ENCODE data around the gene TSPAN18. TPM values are rescaled to one million over a fixed set of nuclear protein-coding genes. Genes with fewer than 3 reads are reported as not detected.

Gene TSPAN18
- total and polyA plus RNA-seq, 2 experiments from 2014 or later: 6.0 to 10.6 TPM

GRCh38 chr11:44887636-44888035 is 160.9 kb downstream of the TSPAN18 start:
- no peak overlapping the region for H3K27ac ChIP-seq (ENCODE audit: low read depth)
- no peaks in the 10 kb centered on the region for H4K20me1 ChIP-seq (replicated peaks; ENCODE audit: insufficient read depth)
- Mint-ChIP-seq H3K27ac (no peak overlapping the region), H3K4me3 (no peak overlapping the region), H3K4me1 (peaks cover 47% of the 10 kb centered on the region), H3K36me3 (ENCODE audit: low read depth) (no peaks in the 10 kb centered on the region), H3K27me3 (ENCODE audit: insufficient read depth, low read depth, poor library complexity) (peaks cover 9% of the 10 kb centered on the region), H3K9me3 (no peaks in the 10 kb centered on the region)
- no peaks in the 10 kb centered on the region for H3K27me3 ChIP-seq (ENCODE audit: insufficient read depth)
- H3K79me2 ChIP-seq (replicated peaks; ENCODE audit: insufficient read depth): no peaks in the 10 kb centered on the region
- no peak overlapping the region for H3K4me3 ChIP-seq
- no peaks in the 10 kb centered on the region for H3K9me2 ChIP-seq (ENCODE audit: insufficient read depth)
- no peaks in the 10 kb centered on the region for H3K36me3 ChIP-seq (ENCODE audit: insufficient read depth)
- H3K4me2 ChIP-seq: peak overlapping the region; percentile 3; the same call in 1 of the 2 replicates
- TF ChIP-seq, protein P1, sequence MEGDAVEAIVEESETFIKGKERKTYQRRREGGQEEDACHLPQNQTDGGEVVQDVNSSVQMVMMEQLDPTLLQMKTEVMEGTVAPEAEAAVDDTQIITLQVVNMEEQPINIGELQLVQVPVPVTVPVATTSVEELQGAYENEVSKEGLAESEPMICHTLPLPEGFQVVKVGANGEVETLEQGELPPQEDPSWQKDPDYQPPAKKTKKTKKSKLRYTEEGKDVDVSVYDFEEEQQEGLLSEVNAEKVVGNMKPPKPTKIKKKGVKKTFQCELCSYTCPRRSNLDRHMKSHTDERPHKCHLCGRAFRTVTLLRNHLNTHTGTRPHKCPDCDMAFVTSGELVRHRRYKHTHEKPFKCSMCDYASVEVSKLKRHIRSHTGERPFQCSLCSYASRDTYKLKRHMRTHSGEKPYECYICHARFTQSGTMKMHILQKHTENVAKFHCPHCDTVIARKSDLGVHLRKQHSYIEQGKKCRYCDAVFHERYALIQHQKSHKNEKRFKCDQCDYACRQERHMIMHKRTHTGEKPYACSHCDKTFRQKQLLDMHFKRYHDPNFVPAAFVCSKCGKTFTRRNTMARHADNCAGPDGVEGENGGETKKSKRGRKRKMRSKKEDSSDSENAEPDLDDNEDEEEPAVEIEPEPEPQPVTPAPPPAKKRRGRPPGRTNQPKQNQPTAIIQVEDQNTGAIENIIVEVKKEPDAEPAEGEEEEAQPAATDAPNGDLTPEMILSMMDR (conservative IDR thresholded peaks at IDR 0.05; ENCODE audit: low read depth in 2 of 2): no peak
- no peak for TF ChIP-seq STAT1 (IDR thresholded peaks at IDR 0.05; ENCODE audit: unreplicated experiment)
- TF ChIP-seq NANOG (IDR thresholded peaks at IDR 0.05; ENCODE audit: borderline replicate concordance): no peak
- no peak for TF ChIP-seq ZNF331 (CRISPR knock-in tag; IDR thresholded peaks at IDR 0.05; ENCODE audit: low read depth)
- TF ChIP-seq, protein P2, sequence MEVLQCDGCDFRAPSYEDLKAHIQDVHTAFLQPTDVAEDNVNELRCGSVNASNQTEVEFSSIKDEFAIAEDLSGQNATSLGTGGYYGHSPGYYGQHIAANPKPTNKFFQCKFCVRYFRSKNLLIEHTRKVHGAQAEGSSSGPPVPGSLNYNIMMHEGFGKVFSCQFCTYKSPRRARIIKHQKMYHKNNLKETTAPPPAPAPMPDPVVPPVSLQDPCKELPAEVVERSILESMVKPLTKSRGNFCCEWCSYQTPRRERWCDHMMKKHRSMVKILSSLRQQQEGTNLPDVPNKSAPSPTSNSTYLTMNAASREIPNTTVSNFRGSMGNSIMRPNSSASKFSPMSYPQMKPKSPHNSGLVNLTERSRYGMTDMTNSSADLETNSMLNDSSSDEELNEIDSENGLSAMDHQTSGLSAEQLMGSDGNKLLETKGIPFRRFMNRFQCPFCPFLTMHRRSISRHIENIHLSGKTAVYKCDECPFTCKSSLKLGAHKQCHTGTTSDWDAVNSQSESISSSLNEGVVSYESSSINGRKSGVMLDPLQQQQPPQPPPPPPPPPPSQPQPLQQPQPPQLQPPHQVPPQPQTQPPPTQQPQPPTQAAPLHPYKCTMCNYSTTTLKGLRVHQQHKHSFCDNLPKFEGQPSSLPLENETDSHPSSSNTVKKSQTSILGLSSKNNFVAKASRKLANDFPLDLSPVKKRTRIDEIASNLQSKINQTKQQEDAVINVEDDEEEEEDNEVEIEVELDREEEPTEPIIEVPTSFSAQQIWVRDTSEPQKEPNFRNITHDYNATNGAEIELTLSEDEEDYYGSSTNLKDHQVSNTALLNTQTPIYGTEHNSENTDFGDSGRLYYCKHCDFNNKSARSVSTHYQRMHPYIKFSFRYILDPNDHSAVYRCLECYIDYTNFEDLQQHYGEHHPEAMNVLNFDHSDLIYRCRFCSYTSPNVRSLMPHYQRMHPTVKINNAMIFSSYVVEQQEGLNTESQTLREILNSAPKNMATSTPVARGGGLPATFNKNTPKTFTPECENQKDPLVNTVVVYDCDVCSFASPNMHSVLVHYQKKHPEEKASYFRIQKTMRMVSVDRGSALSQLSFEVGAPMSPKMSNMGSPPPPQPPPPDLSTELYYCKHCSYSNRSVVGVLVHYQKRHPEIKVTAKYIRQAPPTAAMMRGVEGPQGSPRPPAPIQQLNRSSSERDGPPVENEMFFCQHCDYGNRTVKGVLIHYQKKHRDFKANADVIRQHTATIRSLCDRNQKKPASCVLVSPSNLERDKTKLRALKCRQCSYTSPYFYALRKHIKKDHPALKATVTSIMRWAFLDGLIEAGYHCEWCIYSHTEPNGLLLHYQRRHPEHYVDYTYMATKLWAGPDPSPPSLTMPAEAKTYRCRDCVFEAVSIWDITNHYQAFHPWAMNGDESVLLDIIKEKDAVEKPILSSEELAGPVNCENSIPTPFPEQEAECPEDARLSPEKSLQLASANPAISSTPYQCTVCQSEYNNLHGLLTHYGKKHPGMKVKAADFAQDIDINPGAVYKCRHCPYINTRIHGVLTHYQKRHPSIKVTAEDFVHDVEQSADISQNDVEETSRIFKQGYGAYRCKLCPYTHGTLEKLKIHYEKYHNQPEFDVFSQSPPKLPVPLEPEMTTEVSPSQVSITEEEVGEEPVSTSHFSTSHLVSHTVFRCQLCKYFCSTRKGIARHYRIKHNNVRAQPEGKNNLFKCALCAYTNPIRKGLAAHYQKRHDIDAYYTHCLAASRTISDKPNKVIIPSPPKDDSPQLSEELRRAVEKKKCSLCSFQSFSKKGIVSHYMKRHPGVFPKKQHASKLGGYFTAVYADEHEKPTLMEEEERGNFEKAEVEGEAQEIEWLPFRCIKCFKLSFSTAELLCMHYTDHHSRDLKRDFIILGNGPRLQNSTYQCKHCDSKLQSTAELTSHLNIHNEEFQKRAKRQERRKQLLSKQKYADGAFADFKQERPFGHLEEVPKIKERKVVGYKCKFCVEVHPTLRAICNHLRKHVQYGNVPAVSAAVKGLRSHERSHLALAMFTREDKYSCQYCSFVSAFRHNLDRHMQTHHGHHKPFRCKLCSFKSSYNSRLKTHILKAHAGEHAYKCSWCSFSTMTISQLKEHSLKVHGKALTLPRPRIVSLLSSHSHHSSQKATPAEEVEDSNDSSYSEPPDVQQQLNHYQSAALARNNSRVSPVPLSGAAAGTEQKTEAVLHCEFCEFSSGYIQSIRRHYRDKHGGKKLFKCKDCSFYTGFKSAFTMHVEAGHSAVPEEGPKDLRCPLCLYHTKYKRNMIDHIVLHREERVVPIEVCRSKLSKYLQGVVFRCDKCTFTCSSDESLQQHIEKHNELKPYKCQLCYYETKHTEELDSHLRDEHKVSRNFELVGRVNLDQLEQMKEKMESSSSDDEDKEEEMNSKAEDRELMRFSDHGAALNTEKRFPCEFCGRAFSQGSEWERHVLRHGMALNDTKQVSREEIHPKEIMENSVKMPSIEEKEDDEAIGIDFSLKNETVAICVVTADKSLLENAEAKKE (CRISPR knock-in tag; IDR thresholded peaks at IDR 0.05): no peak
- no peak for TF ChIP-seq ZNF114 (CRISPR knock-in tag; IDR thresholded peaks at IDR 0.05)
- TF ChIP-seq REST (IDR thresholded peaks at IDR 0.05; ENCODE audit: unreplicated experiment): no peak
- TF ChIP-seq POLR2AphosphoS5 (IDR thresholded peaks at IDR 0.05; ENCODE audit: low read depth): no peak
- no peak for TF ChIP-seq CREB1 (CRISPR knock-in tag; IDR thresholded peaks at IDR 0.05; ENCODE audit: low read depth)
- TF ChIP-seq EZH2 (IDR thresholded peaks at IDR 0.05; ENCODE audit: low read depth, unreplicated experiment): no peak
- no peak for TF ChIP-seq EZH2phosphoT487 (IDR thresholded peaks at IDR 0.05; ENCODE audit: unreplicated experiment)
- TF ChIP-seq, protein P3, sequence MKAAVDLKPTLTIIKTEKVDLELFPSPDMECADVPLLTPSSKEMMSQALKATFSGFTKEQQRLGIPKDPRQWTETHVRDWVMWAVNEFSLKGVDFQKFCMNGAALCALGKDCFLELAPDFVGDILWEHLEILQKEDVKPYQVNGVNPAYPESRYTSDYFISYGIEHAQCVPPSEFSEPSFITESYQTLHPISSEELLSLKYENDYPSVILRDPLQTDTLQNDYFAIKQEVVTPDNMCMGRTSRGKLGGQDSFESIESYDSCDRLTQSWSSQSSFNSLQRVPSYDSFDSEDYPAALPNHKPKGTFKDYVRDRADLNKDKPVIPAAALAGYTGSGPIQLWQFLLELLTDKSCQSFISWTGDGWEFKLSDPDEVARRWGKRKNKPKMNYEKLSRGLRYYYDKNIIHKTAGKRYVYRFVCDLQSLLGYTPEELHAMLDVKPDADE (IDR thresholded peaks at IDR 0.05): no peak
- no peak for TF ChIP-seq JUNB (IDR thresholded peaks at IDR 0.05; ENCODE audit: unreplicated experiment)
- peak; percentile 57 for ATAC-seq
- peak; percentile 50 for DNase-seq (ENCODE audit: low spot score)
- H2AFZ ChIP-seq: no peak overlapping the region
- H3K4me1 ChIP-seq (ENCODE audit: insufficient read depth): peaks cover 28% of the 10 kb centered on the region
- H3F3A ChIP-seq (replicated peaks; ENCODE audit: low read depth): no peaks in the 10 kb centered on the region

Data from GM23338 (cell line).